SU-DHL-6 (cell line): ENCODE measurements around the gene SGIP1.

ENCODE experiments used
- EZH2phosphoT487 ChIP-seq: fragments of 200-600 bp; sonication (generic), shearing (Covaris generic); conservative IDR thresholded peaks from 2 replicates; pipeline ENCODE4 v1.6.1; 2018; ENCODE audit warnings: mild to moderate bottlenecking, antibody characterized with exemption, low read length, moderate library complexity, mixed read lengths
- TF ChIP-seq, protein P1 (sequence below): fragments of 200-600 bp; sonication (generic); IDR thresholded peaks from one replicate; pipeline ENCODE4 v1.5.1; 2017; ENCODE audit warnings: antibody characterized with exemption, mild to moderate bottlenecking, low read length, moderate library complexity; ENCODE audit not compliant: insufficient read depth, poor library complexity, severe bottlenecking

DNA sequence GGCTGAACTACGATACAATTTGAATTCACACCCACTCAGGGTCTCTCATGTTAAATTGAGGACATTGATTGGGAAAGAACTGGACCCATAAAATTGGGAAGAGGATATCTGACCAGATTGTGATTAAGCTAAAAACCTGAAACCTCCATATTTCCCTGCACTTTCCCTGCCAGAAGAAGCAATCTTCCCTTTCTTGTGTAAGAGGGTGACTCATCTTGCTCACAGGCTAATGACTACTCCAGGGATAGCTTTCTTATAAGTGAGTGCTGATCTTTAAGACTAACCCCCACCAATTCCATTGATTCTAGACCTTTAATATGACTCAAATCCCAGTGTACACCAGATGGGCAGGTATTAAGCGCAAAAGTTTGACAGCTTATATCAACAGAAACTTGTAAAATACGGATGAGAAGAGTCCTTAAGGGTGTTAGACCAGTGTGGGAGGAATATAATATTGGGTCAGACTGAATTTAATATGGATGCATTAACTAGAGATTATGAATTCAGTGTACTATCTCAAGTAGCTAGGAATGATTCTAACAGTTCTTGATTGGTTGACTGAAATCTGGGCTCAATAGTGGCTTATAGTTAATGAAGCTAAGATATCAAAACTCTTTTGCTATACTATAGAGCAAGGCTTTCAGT lies 12.1 kb upstream of the SGIP1 start:
- TF ChIP-seq, protein P1, sequence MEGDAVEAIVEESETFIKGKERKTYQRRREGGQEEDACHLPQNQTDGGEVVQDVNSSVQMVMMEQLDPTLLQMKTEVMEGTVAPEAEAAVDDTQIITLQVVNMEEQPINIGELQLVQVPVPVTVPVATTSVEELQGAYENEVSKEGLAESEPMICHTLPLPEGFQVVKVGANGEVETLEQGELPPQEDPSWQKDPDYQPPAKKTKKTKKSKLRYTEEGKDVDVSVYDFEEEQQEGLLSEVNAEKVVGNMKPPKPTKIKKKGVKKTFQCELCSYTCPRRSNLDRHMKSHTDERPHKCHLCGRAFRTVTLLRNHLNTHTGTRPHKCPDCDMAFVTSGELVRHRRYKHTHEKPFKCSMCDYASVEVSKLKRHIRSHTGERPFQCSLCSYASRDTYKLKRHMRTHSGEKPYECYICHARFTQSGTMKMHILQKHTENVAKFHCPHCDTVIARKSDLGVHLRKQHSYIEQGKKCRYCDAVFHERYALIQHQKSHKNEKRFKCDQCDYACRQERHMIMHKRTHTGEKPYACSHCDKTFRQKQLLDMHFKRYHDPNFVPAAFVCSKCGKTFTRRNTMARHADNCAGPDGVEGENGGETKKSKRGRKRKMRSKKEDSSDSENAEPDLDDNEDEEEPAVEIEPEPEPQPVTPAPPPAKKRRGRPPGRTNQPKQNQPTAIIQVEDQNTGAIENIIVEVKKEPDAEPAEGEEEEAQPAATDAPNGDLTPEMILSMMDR, result no peak
- TF ChIP-seq EZH2phosphoT487, result no peak
